ENCODE data around the gene DOCK8. TPM values are rescaled to one million over a fixed set of nuclear protein-coding genes. Genes with fewer than 3 reads are reported as not detected.
A peak's percentile ranks its signal among the peaks of the same experiment; 100 is the strongest.
"Not testable (repeated sequence)": the region's sequence is repeated elsewhere in the genome, so short reads cannot be mapped to it uniquely, and the experiment has no call there.

The DOCK8 gene
- total and polyA plus RNA-seq, 2 of the 4 experiments (the other 2 are of a cell fraction) = not detected

DNA sequence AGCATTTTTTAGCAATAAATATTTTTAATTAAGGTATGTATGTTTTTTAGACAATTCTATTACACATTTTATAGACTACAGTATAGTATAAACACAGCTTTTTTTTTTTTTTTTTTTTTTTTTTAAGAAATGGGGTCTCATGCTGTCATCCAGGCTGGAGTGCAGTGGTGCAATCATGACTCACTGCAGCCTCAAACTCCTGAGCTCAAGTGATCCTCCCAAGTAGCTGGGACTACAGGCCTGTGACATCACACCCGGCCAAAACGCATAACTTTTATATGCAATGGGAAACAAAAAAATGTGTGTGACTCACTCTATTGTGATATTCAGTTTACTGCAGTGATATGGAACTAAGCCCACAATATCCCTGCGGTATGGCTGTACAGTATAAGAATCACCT is 44.9 kb upstream of the DOCK8 start:
- H4K8ac ChIP-seq (ENCODE audit: low read depth in 2 of 2, low read length in 2 of 2); CTCF ChIA-PET; H3K18ac ChIP-seq (ENCODE audit: low read depth, low read length); H4K20me1 ChIP-seq (ENCODE audit: insufficient read depth, low read length); H4K5ac ChIP-seq (ENCODE audit: low read depth, low read length); H4K91ac ChIP-seq (ENCODE audit: insufficient read depth, low read depth, low read length); POLR2A ChIA-PET (ENCODE audit: unreplicated experiment); H3K56ac ChIP-seq (ENCODE audit: extremely low read depth, insufficient read depth, low read length); H3K9me1 ChIP-seq (ENCODE audit: insufficient read depth, low read length); H2BK20ac ChIP-seq (ENCODE audit: low read depth, low read length); ATAC-seq (ENCODE audit: low read depth); H3K4me1 ChIP-seq (ENCODE audit: control insufficient read depth, insufficient read depth, low read length); H3K14ac ChIP-seq (replicated peaks; ENCODE audit: low read depth, low read length); H2BK120ac ChIP-seq (ENCODE audit: low read depth, low read length); H3K4me2 ChIP-seq (ENCODE audit: low read depth, low read length); H2AK9ac ChIP-seq (replicated peaks; ENCODE audit: low read depth, low read length, poor library complexity); H2BK5ac ChIP-seq (ENCODE audit: low read depth, low read length, poor library complexity, severe bottlenecking); dilution Hi-C loops (cut with HindIII; ENCODE audit: low sequenced_read_pairs, unreplicated experiment); H3K27ac ChIP-seq (ENCODE audit: insufficient read depth, low read length); H3K79me1 ChIP-seq (ENCODE audit: low read depth in 1 of 2, low read length in 2 of 2); H3K4ac ChIP-seq (ENCODE audit: low read depth, low read length); H3K9me3 ChIP-seq (ENCODE audit: control insufficient read depth, insufficient read depth, low read length); BruUV-seq (replicated peaks); in situ Hi-C loops (cut with MboI; ENCODE audit: low sequenced_read_pairs); H2AFZ ChIP-seq (replicated peaks; ENCODE audit: low read length, poor library complexity); intact Hi-C loops (cut with micrococcal nuclease); H3K4me3 ChIP-seq (ENCODE audit: insufficient read depth, low read depth, low read length); H3K36me3 ChIP-seq (ENCODE audit: control insufficient read depth, insufficient read depth, low read length); H2AK5ac ChIP-seq (ENCODE audit: low read depth, low read length); H3K27me3 ChIP-seq (ENCODE audit: control insufficient read depth, insufficient read depth, low read length); H2BK15ac ChIP-seq (ENCODE audit: low read depth, low read length); H3K23ac ChIP-seq (ENCODE audit: low read depth, low read length); DNase-seq; H3K9ac ChIP-seq (ENCODE audit: low read depth, low read length): not testable (repeated sequence)
- no CpG with 5 or more reads among the region's 3 CpGs for WGBS, 2 experiments (ENCODE audit: extremely low coverage in 2 of 2, insufficient read length in 1 of 2)

DNA sequence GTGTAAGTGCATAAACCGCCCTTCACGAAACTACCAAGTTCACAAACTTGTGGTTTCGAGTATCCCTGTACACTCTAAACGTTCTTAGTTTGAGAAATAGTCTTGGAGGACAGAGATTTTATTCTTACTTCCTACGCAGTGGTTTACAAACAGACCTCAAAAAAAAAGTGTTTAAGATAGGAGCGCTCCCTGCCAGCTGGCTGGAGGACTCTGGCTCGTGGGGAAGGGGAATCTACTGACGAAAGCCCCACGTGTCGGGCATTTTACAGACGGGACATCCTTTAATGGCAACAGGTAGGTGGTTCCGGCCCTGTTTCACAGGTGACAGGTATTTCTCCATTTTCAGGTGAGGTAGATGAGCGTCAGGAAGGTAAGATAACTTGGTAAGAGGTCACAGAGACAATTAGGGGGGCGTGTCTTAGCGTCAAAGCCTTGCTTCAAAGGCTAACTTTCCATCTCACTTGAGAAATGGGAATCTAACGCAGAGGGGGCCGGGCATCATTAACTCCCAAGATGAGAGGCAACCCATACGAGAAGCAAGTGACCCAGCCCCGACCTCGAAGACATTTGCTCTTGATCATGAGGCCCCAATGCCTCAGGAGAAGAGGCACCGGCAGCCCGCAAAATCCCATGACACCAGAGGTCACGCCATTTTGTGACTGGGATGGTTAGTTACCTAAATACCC is 36.4 kb upstream of the DOCK8 start:
- intact Hi-C loops (cut with micrococcal nuclease); POLR2A ChIA-PET (ENCODE audit: unreplicated experiment); H3K9ac ChIP-seq (ENCODE audit: low read depth, low read length); H2AFZ ChIP-seq (replicated peaks; ENCODE audit: low read length, poor library complexity); ATAC-seq (ENCODE audit: low read depth); H3K9me3 ChIP-seq (ENCODE audit: control insufficient read depth, insufficient read depth, low read length); H3K27me3 ChIP-seq (ENCODE audit: control insufficient read depth, insufficient read depth, low read length); H3K14ac ChIP-seq (replicated peaks; ENCODE audit: low read depth, low read length); H2AK9ac ChIP-seq (replicated peaks; ENCODE audit: low read depth, low read length, poor library complexity); H4K91ac ChIP-seq (ENCODE audit: insufficient read depth, low read depth, low read length); H3K27ac ChIP-seq (ENCODE audit: insufficient read depth, low read length); H3K79me1 ChIP-seq (ENCODE audit: low read depth in 1 of 2, low read length in 2 of 2); H3K36me3 ChIP-seq (ENCODE audit: control insufficient read depth, insufficient read depth, low read length); H2AK5ac ChIP-seq (ENCODE audit: low read depth, low read length); H2BK120ac ChIP-seq (ENCODE audit: low read depth, low read length); H4K8ac ChIP-seq (ENCODE audit: low read depth in 2 of 2, low read length in 2 of 2); H2BK15ac ChIP-seq (ENCODE audit: low read depth, low read length); dilution Hi-C loops (cut with HindIII; ENCODE audit: low sequenced_read_pairs, unreplicated experiment); H3K18ac ChIP-seq (ENCODE audit: low read depth, low read length); H3K9me1 ChIP-seq (ENCODE audit: insufficient read depth, low read length); H2BK5ac ChIP-seq (ENCODE audit: low read depth, low read length, poor library complexity, severe bottlenecking); DNase-seq; H3K4me1 ChIP-seq (ENCODE audit: control insufficient read depth, insufficient read depth, low read length); H4K5ac ChIP-seq (ENCODE audit: low read depth, low read length); H2BK20ac ChIP-seq (ENCODE audit: low read depth, low read length); H4K20me1 ChIP-seq (ENCODE audit: insufficient read depth, low read length); H3K56ac ChIP-seq (ENCODE audit: extremely low read depth, insufficient read depth, low read length); in situ Hi-C loops (cut with MboI; ENCODE audit: low sequenced_read_pairs); CTCF ChIA-PET; BruUV-seq (replicated peaks); H3K23ac ChIP-seq (ENCODE audit: low read depth, low read length); H3K4ac ChIP-seq (ENCODE audit: low read depth, low read length): not testable (repeated sequence)
- Histone ChIP-seq H3K4me3 (ENCODE audit: insufficient read depth, low read depth, low read length) (peak overlapping the region; percentile 51), H3K4me2 (ENCODE audit: low read depth, low read length) (peak overlapping the region; percentile 70)
- no CpG with 5 or more reads among the region's 23 CpGs for WGBS, 2 experiments (ENCODE audit: extremely low coverage in 2 of 2, insufficient read length in 1 of 2)
